Measurements from ENCODE around the gene STAT3.

The STAT3 gene

DNA sequence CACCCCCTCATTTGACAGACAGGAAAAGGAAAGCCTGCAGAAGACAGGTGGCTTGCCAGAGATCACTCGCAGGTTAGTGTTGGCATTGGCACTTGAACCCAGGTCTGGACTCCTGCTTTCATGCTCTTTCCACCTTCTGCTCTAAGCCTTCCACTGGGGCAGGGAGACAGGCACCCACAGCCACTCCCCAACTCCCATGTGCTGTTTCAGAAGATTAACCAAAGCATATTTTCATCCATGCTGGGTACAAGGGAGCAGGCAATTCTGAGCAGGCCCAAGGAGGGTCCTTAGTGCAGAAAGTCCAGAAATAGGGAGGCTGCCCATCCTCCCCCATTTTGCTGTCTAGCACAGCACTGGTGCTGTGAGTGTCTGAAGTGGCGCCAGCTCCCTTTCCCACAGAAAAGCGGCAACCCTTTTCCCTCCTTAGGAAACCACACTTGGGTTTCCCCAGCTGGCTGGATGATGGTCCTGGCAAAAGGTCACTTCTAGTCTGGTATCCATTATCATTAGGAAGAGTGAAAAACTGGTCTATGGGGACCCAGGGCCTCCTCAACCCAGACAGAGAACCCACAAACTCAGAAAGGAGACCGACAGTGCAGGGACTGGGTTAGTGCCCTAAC is 36.9 kb upstream of the STAT3 start:
- TF ChIP-seq, protein P1, sequence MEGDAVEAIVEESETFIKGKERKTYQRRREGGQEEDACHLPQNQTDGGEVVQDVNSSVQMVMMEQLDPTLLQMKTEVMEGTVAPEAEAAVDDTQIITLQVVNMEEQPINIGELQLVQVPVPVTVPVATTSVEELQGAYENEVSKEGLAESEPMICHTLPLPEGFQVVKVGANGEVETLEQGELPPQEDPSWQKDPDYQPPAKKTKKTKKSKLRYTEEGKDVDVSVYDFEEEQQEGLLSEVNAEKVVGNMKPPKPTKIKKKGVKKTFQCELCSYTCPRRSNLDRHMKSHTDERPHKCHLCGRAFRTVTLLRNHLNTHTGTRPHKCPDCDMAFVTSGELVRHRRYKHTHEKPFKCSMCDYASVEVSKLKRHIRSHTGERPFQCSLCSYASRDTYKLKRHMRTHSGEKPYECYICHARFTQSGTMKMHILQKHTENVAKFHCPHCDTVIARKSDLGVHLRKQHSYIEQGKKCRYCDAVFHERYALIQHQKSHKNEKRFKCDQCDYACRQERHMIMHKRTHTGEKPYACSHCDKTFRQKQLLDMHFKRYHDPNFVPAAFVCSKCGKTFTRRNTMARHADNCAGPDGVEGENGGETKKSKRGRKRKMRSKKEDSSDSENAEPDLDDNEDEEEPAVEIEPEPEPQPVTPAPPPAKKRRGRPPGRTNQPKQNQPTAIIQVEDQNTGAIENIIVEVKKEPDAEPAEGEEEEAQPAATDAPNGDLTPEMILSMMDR (IDR thresholded peaks at IDR 0.05; ENCODE audit: unreplicated experiment in 3 of 3) = no peak

DNA sequence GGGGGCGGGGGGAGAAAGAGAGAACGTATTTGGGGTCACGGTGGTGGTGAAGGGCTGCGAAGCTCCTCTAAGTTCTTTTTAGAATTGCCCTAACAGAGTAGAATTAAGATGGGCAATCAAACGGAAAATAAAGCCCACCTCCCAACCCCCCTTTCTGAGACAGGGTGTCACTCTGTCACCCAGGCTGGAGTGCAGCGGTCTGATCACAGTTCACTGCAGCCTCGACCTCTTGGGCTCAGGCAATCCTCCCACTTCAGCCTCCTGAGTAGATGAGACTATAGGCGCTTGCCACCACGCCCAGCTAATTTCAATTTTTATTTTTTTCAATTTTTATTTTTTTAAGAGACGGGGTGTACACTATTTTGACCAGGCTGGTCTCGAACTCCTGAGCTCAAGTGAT is 35.5 kb upstream of the STAT3 start:
- peaks cover 42% of the 10 kb centered on the region for H3K4me1 Mint-ChIP-seq
- no peaks in the 10 kb centered on the region for H3K9me3 Mint-ChIP-seq
- peak overlapping the region; percentile 84 to 99 (median 95) for H3K4me3 Mint-ChIP-seq
- H3K36me3 Mint-ChIP-seq (ENCODE audit: low read depth) = no peaks in the 10 kb centered on the region
- H3K27ac Mint-ChIP-seq = peak overlapping the region in 2 of 3 experiments; percentile 98
- peaks cover 60% of the 10 kb centered on the region for H3K27me3 Mint-ChIP-seq (ENCODE audit: low read depth)
- TF ChIP-seq, protein P1 (IDR thresholded peaks at IDR 0.05; ENCODE audit: unreplicated experiment in 3 of 3) = no peak

More for the DNA sequence above, 36.9 kb upstream of the STAT3 start:
- H3K27me3 Mint-ChIP-seq (ENCODE audit: low read depth) = peaks cover 53% of the 10 kb centered on the region
- peak overlapping the region in 1 of 3 experiments; percentile 73 for H3K4me3 Mint-ChIP-seq
- H3K9me3 Mint-ChIP-seq = no peaks in the 10 kb centered on the region
- H3K27ac Mint-ChIP-seq = peak overlapping the region in 2 of 3 experiments; percentile 71 to 73
- no peaks in the 10 kb centered on the region for H3K36me3 Mint-ChIP-seq (ENCODE audit: low read depth)
- peaks cover 38% of the 10 kb centered on the region for H3K4me1 Mint-ChIP-seq

DNA sequence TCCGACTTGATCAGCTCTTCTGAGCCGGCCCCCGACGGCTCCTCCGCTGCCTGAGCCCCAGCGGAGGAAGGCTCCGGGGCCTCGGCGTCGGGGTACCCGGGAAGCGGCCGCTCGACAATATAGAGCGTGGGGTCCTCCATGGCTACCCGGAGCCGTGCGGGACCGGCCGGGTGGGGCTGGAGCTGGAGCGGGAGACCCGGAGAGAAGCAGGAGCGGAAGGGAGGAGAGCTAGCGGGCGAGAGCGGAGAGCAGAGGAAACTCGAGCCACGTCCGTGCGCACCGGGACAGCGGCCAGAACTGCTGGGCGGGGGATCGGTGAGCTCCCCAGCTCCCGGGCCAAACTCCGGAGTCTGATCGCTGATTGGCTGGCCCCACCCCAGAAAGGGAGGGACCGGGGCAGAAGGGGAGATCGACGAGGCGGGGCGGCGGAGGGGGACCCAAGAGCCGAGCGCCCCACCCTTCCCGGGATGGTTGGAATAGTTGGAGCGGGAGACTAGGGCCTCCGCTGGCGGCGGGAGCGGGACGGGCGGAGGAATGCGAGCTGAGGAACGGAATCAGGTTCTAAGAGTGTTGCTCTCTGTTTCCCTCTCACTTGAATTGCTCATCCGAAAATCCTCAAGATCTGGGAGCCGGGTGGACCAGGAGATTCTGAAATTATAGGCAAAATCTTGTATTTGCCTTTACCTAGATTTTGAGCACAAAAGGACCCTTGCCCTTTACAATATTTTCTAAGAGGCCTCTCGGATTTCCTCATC is 34.9 kb upstream of the STAT3 start, which contains the start of gene CAVIN1:
Gene CAVIN1 (minus strand): TSS at position 299 of the 755 bp plus-strand sequence. CDS start 159 bp downstream, at position 140.
- Mint-ChIP-seq H3K4me1 (peaks cover 35% of the 10 kb centered on the region), H3K4me3 (peak within 1 kb of the TSS; percentile 84 to 99 (median 95)), H3K27ac (peak within 1 kb of the TSS in 2 of 3 experiments; percentile 98)

DNA sequence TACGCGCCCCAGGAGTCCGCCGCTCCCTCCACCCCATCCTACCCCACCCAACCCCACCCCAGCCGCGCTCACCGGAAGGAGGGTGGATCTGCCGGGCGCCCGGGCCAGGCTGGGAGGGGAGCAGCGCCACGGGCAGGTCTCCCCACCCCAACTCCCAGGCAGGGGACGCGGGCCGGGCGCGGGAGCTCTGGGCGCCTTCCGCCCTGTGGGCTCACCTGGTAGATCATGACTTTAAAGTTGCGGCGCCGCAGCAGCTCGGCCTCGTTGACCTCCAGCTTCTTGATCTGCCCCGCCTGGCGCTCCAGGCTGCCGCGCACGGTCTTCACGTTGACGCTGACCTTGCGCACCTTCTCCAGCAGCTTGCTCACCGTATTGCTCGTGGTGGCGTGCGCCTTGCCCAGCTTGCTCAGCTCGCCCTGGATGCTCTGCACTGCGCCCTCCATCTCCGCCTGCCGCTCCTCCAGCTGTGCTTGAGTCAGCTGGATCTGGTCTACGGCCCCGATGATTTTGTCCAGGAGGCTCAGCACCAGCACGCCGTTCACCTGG is 34.2 kb upstream of the STAT3 start:
- Mint-ChIP-seq H3K27me3 (ENCODE audit: low read depth) (peaks cover 51% of the 10 kb centered on the region), H3K4me1 (peaks cover 34% of the 10 kb centered on the region), H3K27ac (peak overlapping the region in 2 of 3 experiments; percentile 98), H3K4me3 (peak overlapping the region; percentile 84 to 99 (median 95)), H3K36me3 (ENCODE audit: low read depth) (no peaks in the 10 kb centered on the region), H3K9me3 (no peaks in the 10 kb centered on the region)
- TF ChIP-seq, protein P1 (IDR thresholded peaks at IDR 0.05; ENCODE audit: unreplicated experiment in 3 of 3) = no peak

More for the DNA sequence above, 34.9 kb upstream of the STAT3 start, which contains the start of gene CAVIN1:
- peaks cover 56% of the 10 kb centered on the region for H3K27me3 Mint-ChIP-seq (ENCODE audit: low read depth)
- H3K36me3 Mint-ChIP-seq (ENCODE audit: low read depth) = no peaks in the 10 kb centered on the region
- TF ChIP-seq, protein P1 (IDR thresholded peaks at IDR 0.05; ENCODE audit: unreplicated experiment in 3 of 3) = no peak
- no peaks in the 10 kb centered on the region for H3K9me3 Mint-ChIP-seq

DNA sequence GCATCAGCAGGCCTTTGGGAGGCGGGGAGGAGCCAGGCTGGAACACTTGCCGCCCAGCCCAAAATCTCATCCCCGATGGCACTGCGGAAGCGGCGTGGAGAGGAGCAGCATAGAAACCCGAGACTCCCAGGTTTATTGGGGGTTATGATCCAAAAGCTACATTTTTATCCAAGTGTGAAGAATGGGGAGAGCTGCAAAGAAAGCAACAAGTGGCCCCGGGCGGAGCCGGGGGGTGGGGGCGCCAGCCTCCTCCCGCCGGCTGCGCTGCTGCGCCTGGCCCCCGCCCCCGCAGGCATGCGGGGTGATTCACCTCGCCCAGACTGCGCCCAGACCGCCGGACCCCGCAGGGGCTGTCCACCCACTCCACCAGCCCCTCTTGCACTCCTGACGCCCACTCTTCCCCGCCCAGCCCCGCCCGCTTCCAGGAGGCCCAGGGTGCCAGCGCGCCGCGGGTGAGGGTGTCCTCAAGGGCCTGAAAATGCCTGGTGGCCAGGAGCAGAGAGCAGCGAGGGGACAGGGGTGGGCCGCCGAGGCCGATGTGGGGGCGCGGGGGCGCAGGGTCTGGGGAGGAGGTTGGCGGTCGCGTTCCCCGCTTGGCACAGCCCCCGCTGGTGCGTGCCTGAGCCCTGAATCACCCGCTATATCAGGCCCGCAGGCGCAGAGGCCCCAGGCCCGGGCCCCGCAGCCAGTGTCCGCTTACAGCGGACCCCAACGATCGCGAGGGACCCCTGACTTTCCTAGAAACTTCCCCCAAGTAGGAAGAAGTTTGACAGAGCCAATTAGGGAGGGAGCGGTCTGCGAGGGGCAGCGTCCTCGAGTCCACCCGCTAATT is 33.5 kb upstream of the STAT3 start:
- TF ChIP-seq, protein P1 (IDR thresholded peaks at IDR 0.05; ENCODE audit: unreplicated experiment in 3 of 3) = no peak
- Mint-ChIP-seq H3K9me3 (no peaks in the 10 kb centered on the region), H3K27me3 (ENCODE audit: low read depth) (peaks cover 49% of the 10 kb centered on the region), H3K4me1 (peaks cover 34% of the 10 kb centered on the region), H3K4me3 (peak overlapping the region; percentile 78 to 99 (median 96)), H3K27ac (peak overlapping the region in 2 of 3 experiments; percentile 90 to 98), H3K36me3 (ENCODE audit: low read depth) (no peaks in the 10 kb centered on the region)

All from nephron (organoid).